ENCODE measurements around the gene UNKL.

DNA sequence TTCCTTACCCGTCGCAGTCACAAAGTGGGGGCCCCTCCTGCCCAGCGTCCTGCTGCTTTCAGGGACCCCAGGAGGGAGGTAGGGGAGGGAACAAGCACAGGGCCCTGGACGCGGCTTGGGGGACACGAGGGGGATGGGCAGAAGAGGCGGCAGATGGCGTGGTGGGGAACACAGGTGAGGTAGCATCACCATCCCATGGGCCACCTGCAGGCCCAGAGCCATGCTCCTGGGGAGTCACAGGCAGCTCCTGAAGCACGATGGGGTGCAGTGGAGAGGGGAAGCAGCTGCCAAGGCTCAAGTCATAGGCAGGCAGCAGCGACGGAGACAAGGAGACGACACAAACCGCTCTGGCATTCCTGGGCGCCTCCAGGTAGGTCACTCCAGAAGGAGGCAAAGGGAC lies 10.8 kb downstream of the UNKL start:
- TF ChIP-seq, protein P1, sequence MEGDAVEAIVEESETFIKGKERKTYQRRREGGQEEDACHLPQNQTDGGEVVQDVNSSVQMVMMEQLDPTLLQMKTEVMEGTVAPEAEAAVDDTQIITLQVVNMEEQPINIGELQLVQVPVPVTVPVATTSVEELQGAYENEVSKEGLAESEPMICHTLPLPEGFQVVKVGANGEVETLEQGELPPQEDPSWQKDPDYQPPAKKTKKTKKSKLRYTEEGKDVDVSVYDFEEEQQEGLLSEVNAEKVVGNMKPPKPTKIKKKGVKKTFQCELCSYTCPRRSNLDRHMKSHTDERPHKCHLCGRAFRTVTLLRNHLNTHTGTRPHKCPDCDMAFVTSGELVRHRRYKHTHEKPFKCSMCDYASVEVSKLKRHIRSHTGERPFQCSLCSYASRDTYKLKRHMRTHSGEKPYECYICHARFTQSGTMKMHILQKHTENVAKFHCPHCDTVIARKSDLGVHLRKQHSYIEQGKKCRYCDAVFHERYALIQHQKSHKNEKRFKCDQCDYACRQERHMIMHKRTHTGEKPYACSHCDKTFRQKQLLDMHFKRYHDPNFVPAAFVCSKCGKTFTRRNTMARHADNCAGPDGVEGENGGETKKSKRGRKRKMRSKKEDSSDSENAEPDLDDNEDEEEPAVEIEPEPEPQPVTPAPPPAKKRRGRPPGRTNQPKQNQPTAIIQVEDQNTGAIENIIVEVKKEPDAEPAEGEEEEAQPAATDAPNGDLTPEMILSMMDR (IDR thresholded peaks at IDR 0.05; ENCODE audit: control extremely low read depth in 1 of 3, insufficient read depth in 1 of 3, low read depth in 1 of 3, low read length in 3 of 3): no peak
- TF ChIP-seq ZNF274 (IDR thresholded peaks at IDR 0.05; ENCODE audit: borderline replicate concordance, extremely low read depth, low read length): no peak
- no peak for TF ChIP-seq JUND (IDR thresholded peaks at IDR 0.05; ENCODE audit: low read length)
- no peak for TF ChIP-seq SP1 (IDR thresholded peaks at IDR 0.05; ENCODE audit: low read depth, low read length)
